Measurements from ENCODE around the gene AVP.

The AVP gene

GRCh38 chr20:3047486-3048419 lies 36.8 kb downstream of the AVP start:
- no peak for DNase-seq

GRCh38 chr20:3046677-3047462 lies 37.7 kb downstream of the AVP start:
- no peak for DNase-seq

- DNase-seq: peak; percentile 77
Measured at GRCh38 chr20:3045816-3046676, 38.5 kb downstream of the AVP start, which contains the start of gene MRPS26. Gene MRPS26 (plus strand): TSS chr20:3046052. CDS start chr20:3046069, 17 bp downstream.

GRCh38 chr20:3045042-3045815 lies 39.3 kb downstream of the AVP start:
- peak; percentile 53 for DNase-seq

GRCh38 chr20:3044336-3044965 lies 40.1 kb downstream of the AVP start:
- no peak for DNase-seq

GRCh38 chr20:3043322-3043721 lies 41.2 kb downstream of the AVP start, which contains the start of gene GNRH2:
Gene GNRH2 (plus strand): TSS chr20:3043622. CDS start chr20:3044415, 793 bp downstream.
- no peak for DNase-seq

GRCh38 chr20:3042625-3043024 lies 41.9 kb downstream of the AVP start:
- DNase-seq: no peak

- DNase-seq: no peak
Measured at GRCh38 chr20:3041854-3042409, 42.6 kb downstream of the AVP start.

GRCh38 chr20:3040086-3040485 lies 44.4 kb downstream of the AVP start:
- no peak for DNase-seq

- no peak for DNase-seq
Measured at GRCh38 chr20:3039426-3039825, 45.1 kb downstream of the AVP start.

GRCh38 chr20:3038454-3038853 lies 46.1 kb downstream of the AVP start:
- no peak for DNase-seq

- no peak for DNase-seq
Measured at GRCh38 chr20:3037654-3038053, 46.9 kb downstream of the AVP start.

- no peak for DNase-seq
Measured at GRCh38 chr20:3032624-3033023, 51.9 kb downstream of the AVP start.

Data from CD4-positive, alpha-beta T cell treated with Interleukin-15 for 1 hour (primary cell).